ENCODE measurements around the gene STXBP2.

GRCh38 chr19:7638802-7639465, 2.0 kb downstream of the STXBP2 start:
- TF ChIP-seq CTCF (IDR thresholded peaks at IDR 0.05) (no peak), EZH2 (IDR thresholded peaks at IDR 0.05) (no peak), EZH2phosphoT487 (IDR thresholded peaks at IDR 0.05) (no peak)
